ENCODE results near the gene XCR1.

The XCR1 gene

DNA sequence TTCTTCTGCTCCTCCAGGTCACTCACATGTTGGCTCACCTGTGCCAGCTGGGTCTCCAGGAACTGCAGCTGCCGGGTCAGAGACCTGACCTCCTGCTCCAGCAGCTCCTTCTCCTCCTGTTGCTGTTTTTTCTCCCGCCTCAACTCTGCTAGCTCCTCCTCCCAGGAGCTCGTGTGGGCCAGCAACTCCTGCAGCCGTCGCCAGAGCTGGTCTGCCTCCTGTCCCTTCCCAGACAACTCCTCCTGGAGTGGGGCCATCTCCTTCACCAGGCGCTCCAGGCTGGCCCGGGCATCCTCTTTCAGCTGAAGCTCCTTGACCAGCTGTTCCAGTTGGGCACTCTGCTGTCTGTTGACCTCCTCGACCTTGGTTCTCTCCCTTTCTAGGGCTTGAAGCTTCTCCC is 59.6 kb downstream of the XCR1 start (continued):
- no peak for TF ChIP-seq ZBTB17 (tag by site-specific recombination; IDR thresholded peaks at IDR 0.05)
- TF ChIP-seq FEZF1 (tag by site-specific recombination; IDR thresholded peaks at IDR 0.05) = no peak
- no peak for TF ChIP-seq ZNF473 (tag by site-specific recombination; IDR thresholded peaks at IDR 0.05)
- TF ChIP-seq ZNF768 (tag by site-specific recombination; IDR thresholded peaks at IDR 0.05) = no peak
- no peak for TF ChIP-seq MZF1 (tag by site-specific recombination; IDR thresholded peaks at IDR 0.05; ENCODE audit: borderline replicate concordance)
- TF ChIP-seq ZNF248 (tag by site-specific recombination; IDR thresholded peaks at IDR 0.05) = no peak
- TF ChIP-seq ZBTB26 (tag by site-specific recombination; optimal IDR thresholded peaks at IDR 0.05) = no peak

Measured in HEK293 (cell line).